CD4-positive, alpha-beta T cell treated with Interleukin-6 for 4 hours (primary cell): ENCODE data around the gene LEF1.

Experiments used
- DNase-seq: peaks from one replicate; pipeline ENCODE4 v3.0.0-alpha.2; 2020; ENCODE audit warnings: mixed read lengths

LEF1 gene

DNA sequence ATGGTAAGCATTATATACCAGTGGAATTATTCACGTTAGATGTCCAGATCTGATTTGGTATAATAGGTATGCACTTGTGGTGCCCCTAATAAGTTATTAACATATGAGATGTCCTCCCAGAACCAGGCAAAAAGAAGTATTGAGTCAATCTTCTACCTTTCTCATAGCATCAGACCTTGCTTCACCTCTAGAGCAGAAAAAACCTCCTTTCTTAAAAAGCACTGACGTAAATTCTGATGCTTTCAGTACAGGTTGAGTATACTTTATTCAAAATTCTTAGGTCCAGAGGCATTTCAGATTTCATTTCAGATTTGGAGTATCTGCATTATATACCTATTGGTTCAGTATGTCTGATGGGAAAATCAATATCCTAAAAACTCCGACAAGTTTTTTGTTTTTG, 22.4 kb downstream of the LEF1 start:
- no peak for DNase-seq

DNA sequence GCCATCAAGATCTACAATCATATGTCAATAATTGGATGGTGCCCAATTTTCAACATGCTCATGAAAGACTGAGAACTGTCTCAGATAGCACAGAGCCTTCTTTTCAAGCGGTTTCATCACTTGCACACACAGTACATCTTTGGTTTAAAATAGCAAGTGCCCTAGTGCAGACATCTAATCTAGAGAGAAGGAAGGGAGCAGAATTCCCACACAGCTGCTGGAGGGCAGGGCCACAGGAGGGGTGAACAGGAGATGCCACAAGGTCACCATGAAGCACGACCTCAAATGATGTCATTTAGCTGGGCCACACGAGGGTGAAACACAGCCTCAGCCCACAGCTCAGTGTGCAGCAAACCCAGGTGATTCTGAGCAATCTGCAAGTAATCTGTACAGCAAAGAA, 24.3 kb downstream of the LEF1 start:
- peak; percentile 44 for DNase-seq

DNA sequence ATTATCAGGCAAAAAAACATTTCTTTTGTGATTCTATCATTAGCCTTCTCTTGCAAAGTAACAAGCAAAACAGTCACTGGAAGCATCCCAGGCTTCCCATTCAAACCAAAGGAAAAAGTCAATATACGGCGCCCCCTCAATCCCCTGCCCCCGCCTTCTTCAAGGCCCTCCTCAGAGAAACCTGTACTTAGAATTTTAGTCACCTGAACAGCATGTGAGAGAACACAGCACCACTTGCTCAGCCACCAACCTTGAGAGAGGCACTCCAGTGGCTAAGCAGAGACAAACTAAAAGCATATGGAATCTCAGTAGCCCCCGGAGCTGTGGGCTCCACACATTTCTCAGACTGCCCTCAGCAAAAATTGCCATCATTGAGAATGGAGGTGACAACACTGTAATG, 25.2 kb downstream of the LEF1 start:
- DNase-seq, result no peak

DNA sequence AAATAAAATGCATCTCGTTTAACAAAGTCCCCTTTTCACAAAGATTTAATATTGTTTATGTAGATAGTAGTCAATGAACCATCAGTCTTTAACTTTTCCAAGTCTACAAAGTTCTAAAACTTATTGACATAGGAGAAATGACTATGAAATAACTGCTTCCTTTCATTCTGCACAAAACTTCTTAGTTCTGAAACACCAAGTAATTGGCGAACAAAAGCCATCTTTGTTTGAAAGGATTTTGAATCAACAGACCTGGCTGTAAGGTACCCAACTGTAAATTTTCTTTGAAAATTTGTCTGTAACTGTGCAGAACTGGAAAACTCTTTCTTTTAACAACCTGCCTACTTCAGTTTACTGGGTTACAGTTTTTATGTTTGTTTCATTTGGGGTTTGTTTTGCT, 25.9 kb downstream of the LEF1 start:
- no peak for DNase-seq

DNA sequence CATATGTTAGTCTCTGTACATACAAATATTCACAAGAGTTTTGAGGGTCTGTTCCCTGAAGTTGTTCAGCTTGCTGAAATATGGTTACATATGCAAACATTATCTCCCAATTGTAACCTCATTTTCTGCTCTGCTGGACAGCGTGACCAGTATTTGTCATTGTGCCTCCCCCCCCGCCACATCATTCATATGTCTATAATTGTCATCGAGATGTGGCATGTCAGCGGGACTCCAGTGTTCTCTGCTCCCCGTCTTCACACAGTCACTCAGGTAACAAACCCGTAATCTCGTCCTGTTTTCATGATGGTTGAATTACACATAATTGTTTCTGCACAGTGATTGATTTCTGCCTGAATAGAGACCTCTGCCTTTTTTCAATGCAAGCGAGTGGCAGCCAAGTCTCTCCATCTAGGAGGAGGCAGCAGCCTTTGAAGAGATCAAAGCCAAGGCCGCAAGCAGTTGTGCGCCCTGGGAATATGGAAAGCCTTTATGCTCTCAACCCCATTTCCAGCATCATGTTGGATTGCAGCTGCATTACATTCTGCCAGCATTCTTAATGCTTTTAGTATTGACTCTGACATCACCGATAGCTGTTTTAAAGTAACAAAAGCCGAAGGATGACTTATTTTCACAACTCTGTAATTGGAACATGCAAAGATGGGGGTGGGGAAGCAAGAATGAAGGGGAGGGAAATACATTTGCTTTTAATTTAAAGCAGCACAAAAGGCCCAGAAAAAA, 27.4 kb downstream of the LEF1 start:
- peak; percentile 48 for DNase-seq

DNA sequence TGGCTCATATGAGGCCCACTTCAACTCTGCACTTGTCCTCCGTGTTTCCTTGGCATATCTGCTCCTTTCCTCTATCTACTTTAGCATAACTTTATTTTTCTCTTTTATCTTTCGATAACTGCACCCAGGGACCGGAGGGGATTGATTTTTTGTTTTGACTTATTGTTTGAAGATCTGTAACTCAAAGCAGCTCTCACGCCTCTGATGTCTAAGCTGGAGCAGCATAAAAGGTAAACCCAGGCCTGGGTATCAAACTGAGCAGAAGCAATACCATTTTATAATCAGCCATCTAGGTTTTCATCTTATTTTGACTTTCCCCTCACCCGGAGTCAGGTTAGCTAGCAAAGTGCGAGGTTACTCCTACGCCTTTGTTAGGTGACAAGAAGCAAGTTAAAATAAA, 28.4 kb downstream of the LEF1 start:
- peak; percentile 23 for DNase-seq

DNA sequence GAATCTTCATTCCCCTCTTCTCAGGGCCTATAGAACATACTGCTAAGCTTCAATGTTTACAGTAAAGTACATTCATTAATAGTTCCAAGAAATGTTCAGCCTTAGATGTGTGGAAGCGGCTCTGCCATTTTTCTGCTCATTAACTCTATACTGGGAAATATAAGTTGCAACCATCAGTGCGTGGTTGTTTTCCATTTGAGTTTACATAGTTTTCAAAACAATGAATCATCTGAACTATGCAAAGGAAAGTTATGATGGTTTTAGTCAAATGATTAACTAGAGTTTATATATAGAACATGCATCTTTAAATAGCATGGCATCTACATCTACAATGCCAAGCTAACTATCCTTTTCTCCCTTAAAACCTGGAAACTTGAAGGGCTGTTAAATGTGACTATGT, 29.6 kb downstream of the LEF1 start:
- no peak for DNase-seq

DNA sequence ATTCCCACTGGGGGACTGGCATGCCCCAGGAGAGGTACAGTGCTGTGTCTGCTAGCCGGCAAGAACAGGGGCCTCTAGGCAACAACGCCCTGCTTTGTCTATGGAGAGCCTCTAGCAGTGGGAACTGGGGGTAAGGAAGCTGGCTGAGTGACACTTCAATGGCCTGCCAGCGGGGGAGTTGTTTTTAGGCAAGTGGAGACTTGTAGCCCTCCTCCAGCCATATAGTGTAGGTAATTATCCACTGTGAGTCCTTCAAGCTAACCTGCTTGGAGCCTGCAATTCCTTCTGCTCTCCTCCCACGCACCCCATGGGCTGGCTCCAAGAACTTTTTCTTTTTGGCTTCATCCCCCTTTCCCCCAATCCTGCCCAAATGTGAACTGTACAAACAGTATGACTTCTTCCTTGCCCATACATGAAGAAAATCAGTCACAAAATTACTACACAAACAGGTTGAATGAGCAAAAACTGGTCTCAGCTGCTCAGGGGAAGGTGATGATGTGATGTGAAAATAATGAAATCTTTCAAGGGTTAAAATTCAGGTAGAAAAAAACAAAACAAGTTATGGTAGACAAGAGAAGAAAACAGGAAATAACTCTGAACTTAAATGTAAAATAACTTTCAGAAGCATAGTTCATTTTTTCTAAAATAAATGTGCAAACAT, 33.1 kb downstream of the LEF1 start:
- DNase-seq, result peak; percentile 29

DNA sequence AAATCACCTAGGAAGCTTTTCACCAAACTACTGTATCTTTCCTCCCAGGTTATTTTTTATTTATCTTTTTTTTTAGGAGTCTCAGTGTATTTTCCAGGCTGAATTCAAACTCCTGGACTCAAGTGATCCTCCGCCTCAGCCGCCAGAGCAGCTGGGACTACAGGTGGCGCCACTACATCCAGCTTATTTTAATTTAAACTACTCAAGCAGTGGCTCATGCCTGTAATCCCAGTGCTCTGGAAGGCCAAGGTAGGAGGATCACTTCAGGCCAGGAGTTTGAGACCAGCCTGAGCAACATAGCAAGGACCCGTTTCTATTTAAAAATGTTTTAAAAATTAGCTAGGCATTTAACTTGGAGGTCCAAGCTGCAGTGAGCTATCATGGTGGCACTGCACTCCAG, 37.8 kb downstream of the LEF1 start:
- DNase-seq, result no peak

DNA sequence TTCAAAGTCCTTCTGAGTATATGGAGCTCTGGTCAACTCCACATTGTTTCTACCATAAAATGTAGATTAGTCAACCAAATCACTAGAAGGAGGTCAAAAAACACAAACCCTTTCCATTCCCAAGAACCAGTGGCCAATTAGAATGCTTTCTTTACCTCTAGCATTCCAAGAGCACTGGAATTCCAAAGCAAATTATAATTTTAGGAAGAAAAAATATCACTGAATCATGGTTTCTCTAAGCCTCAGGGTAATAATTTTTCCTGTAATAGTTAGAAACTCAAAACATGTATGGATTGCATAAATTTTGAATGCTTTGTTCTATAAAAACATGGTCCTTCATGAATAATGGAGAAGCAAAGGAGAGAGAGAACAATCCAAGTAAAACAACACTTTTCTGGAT, 39.5 kb downstream of the LEF1 start:
- no peak for DNase-seq

DNA sequence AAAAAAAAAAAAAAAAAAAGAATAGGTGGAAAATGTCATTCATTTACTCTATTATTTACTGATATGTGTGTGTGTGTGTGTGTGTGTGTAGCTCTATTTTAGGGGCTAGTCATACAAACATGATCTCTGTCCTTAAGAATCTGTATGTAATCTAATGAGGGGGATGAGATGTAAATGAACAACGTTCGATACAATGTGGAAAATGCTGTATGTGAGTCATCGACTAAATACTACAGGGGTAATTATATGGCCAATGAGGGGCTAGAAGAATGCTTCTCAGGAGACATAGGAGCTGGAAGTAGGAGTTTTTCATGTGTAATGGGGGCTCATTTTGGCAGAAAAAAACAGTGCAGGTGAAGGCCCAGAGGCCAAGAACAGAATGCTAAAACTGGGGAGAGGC, 41.9 kb downstream of the LEF1 start:
- DNase-seq, result no peak

DNA sequence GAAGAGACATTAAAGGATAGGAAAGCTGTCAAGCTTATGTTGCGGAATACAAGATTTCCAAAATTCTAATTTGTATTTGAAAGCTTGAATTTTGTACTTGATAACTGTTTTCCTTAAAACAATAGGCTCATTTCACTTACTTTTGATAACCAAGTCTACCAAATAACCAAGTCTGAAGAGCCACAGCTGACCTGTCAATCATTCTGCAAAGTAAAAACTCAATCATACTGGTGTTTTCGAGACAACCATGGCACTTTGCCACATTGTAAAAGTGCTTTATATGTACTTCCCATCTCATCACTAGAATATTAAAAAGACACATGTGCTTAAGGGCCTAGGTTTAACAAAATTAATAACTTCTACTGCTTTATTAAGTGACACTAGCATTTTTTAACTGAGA, 47.9 kb downstream of the LEF1 start:
- no peak for DNase-seq

DNA sequence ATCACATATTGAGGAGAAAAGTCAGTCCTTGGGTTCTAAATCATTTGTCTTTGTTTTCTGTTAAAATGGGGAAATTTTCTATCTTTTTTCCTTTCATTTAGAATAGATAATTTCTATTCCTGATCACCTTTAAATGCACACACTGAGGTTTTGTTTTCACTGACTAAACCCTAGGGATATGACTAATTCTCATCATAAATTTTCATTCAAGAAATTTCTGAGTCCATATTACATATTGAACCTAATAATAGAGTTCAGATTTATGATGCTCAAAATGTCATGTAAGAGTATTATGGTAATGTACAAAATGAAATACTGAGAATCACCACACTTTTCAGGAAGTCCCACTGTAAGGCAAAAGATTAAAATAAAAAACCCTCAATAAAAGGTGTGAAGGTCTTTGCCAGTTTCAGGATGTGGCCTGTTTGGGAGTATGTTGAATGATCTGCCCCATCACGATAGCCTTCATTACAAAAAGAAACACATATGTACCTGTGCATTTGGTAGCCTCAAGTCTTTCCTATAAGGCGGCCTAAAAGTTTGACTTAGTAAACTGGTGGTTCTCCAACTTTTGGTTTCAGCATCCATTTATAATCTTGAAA, 49.4 kb downstream of the LEF1 start:
- DNase-seq, result no peak

DNA sequence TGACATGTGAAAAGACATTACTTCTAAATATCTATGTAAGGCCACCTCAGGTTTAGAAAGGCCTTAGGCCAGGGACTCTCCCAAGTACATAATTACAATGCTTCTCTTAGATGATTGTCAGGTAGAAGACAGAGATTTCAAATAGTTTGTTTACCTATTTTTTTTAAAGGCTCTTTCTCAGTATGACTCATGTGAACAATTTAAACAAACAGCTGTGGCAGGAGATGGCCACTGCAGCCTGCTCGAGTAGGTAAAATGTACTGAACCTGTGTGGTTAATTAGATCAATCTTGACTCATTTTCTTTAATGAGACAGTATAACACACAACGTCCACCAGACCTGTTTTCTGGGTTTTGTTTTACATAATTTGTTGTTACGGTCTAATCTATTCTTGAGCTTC, 50.2 kb downstream of the LEF1 start:
- peak; percentile 53 for DNase-seq

DNA sequence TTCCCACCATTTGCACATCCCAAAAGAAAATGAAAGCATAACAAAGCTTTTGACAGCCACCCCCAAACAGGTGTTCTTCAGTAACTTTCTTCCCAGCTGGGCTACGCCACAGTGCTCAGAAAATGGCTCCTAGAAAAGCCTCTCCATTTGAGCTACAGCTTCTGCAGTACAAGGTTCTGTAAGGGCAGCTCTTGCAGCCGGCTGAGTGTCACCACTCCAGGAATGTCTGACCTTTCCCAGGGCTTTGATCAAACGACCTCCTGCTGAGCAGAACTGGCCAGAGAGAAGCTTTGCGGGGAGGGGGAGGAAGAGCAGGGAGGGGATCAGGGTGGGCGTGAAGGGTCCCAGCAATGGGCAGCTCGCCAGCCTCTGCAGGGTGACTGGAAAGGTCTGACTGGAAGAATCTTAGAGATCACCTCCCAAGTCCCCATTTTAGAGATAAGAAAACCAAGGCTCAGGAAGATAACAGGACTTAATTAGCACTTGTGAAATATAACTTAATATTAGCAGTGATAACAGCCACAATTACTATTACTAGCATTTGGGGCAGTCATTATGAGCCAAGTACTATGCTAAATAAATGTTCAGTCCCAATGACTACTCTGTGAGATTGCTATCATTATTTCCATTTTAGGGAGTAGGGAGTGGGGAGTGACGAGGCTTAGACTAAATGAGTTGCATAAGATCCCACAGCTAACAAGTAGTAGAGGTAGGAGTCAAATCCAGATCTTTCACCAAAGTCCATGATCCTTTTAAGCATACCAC, 51.1 kb downstream of the LEF1 start:
- DNase-seq, result no peak

DNA sequence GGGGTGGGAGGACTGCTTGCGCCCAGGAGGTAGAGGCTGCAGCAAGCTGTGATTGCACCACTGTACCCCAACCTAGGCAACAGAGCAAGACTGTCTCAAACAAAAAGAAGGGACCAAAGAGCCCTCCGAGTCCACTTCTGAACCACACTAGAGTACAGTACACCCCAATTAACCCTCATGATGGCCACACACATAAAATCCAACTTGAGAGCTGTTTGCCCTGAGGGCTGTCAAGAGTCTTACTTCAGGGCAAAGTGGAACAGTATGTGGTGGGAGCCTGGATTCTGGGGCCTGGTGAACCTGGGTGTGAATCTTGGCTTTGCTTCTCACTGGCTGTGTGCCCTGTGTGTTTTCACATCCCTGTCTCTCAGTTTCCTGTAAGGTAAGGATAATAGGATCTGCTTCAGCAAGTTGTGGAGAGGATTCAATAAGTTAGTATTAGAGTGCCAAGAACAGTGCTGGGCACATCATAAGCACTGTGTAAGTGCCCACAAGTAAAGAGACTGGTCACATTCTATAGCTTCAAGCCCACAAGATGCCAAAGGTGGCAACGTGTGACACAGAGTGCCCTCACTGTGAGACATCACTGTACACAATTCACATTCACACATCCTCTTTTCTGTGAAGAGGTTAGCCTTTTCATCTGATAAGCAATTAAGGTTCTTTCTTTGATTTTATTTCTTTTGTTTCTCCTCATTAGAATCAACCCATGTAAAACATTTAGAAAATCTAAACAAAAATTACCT, 52.1 kb downstream of the LEF1 start:
- DNase-seq, result peak; percentile 60

DNA sequence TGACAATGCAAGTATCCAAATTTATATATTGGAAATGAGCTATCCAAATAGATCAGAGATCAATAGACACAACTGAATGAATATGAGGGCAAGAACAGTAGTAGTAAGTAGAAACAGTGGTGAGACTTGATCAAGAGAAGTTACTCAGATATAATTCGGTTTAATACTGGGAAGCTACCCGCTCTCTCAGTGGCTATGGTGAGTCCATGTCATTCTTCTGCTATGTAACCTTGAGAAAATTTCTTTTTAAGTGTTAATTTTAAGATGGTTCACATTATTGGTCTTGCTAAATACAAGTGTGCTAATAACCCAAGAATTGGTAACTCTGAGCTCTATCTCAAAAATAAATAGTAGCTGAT, 53.6 kb downstream of the LEF1 start:
- DNase-seq, result no peak

DNA sequence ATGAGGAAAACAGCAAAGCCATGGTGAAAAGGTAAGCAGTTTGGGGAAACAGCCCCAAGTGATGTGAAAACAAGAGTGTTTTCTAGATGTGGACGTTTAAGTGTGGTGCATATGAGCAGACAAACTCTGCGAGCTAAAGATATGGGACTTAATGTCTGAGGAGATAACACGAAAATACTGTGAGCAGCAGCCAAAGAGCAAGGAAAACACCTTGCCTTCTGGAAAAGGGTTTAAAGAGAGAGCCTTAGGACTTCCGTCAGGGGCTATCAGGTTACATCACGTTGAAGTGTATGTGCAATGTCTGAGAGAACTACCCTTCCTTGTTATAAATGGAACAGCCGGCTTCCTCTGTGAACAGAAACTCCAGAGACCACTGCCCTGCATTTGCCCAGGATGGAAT, 54.2 kb downstream of the LEF1 start:
- no peak for DNase-seq

DNA sequence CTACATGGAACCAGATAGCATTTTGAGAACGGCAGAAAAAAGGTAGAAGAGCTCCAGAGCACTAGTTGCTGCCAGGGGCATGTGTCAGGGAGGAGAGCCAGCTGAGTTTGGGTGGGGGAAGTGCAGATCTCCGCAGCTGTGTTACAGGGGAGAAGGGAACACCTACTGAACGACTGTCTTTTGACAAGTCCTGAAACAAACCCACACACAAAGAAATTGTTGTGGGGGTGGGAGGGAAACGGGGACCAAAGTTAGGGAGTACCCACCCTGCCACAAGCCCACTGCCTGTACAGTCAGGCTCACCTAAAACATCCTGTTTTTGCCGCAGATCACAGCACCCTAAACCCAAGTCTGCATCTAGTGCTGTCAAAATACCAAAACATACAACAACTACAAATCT, 55.5 kb downstream of the LEF1 start:
- peak; percentile 79 for DNase-seq

DNA sequence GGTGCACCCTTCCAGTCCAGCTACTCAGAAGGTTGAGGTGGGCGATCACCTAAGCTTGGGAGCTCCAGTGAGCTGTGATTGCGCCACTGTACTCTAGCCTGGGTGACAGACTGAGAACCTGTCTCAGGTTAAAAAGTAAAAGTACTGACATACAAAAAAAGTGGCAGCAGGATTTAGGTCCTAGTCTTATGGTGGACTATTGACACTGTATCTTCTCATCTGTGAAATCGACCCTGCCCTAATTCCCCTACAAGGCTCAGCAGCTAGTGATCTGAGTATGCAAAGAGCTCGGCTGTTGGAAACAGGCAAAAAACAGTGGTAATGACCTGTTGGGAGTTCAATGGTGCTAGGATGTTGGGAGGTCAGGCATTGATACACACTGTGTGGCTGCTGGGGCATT, 57.0 kb downstream of the LEF1 start:
- no peak for DNase-seq

DNA sequence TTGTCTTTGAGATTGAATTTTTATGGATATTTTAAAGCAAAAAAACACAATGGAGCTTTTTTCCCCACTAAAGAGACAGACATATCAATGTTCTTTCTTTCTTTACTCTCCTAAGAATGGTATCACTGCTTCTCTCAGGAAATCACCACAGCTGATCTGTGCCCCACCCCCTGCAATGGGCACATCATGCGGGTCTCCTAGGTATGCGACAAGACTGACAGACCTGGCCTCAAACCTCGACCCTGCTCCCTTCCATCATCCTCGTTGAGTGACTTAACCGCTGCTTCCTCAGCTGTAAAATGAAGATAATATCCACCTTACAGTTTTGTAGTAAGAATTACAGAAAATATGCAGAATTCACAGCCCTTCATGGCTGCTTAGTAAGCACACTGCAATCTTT, 58.3 kb downstream of the LEF1 start:
- peak; percentile 44 for DNase-seq

DNA sequence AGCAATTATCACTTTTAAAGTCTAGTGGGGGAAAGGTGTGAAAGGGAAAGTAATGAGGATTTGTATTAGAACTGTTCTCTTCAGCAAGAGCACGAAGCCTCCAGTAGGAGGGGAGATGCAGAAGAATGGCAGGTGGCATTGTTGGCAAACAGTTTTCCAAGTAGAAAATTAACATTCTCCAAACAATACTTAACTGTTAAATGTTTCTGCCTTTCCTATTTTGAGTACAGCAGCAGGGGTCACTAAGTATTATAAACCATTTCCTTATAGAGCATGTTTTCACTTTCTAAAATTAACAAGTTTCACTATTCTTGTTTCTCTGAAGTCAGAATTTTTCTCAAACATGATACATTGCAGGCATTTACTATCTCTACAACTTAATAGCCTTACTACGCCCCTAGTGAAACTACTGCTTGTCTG, 58.7 kb downstream of the LEF1 start:
- no peak for DNase-seq

DNA sequence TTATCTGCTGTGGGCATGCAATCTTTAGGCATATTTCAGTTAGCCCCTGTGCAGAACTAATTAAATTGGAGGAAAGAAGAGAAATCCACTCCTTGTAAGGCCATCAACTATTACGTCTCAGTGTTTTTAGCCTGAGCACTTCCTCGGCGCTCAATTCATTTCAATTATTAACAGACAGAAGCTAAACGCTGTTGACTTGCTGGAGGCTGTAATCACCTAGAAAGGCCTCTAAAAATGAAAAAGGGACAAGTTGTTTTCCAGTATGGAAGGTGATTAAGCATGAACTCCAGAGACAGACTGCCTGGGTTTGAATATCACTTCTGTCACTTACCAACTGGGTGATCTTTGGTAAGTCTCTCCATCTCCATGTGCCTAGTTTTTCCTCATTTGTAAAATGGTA, 59.6 kb downstream of the LEF1 start:
- DNase-seq, result no peak
